GM18870 (cell line): ENCODE results near the gene SNRPD3.
"Not testable (repeated sequence)": the region's sequence is repeated elsewhere in the genome, so short reads cannot be mapped to it uniquely, and the experiment has no call there.

Experiments
- ATAC-seq: cut with Tn5 transposase; IDR thresholded peaks from one replicate; pipeline ENCODE4 v1.9.1; 2021; ENCODE audit warnings: moderate library complexity; ENCODE audit not compliant: unreplicated experiment

The SNRPD3 gene

GRCh38 chr22:24530968-24531367, 24.8 kb upstream of the SNRPD3 start:
- ATAC-seq, result not testable (repeated sequence)

- no peak for ATAC-seq
Observed at GRCh38 chr22:24532075-24532474, 23.7 kb upstream of the SNRPD3 start.

GRCh38 chr22:24535348-24535747, 20.5 kb upstream of the SNRPD3 start:
- no peak for ATAC-seq

GRCh38 chr22:24536089-24536488, 19.7 kb upstream of the SNRPD3 start:
- no peak for ATAC-seq

GRCh38 chr22:24540470-24540869, 15.3 kb upstream of the SNRPD3 start:
- ATAC-seq, result no peak

GRCh38 chr22:24541681-24542515, 13.9 kb upstream of the SNRPD3 start:
- ATAC-seq, result no peak

- ATAC-seq, result no peak
Observed at GRCh38 chr22:24542641-24543040, 13.2 kb upstream of the SNRPD3 start.

GRCh38 chr22:24543185-24543601, 12.6 kb upstream of the SNRPD3 start:
- no peak for ATAC-seq

- no peak for ATAC-seq
Observed at GRCh38 chr22:24543679-24544243, 12.0 kb upstream of the SNRPD3 start.

- ATAC-seq, result no peak
Observed at GRCh38 chr22:24548812-24549211, 7.0 kb upstream of the SNRPD3 start.

- ATAC-seq, result no peak
Observed at GRCh38 chr22:24550028-24550901, 5.5 kb upstream of the SNRPD3 start.

- no peak for ATAC-seq
Observed at GRCh38 chr22:24550902-24551435, 4.8 kb upstream of the SNRPD3 start.

GRCh38 chr22:24552503-24553286, 3.1 kb upstream of the SNRPD3 start:
- not testable (repeated sequence) for ATAC-seq

GRCh38 chr22:24553597-24554312, 2.0 kb upstream of the SNRPD3 start:
- ATAC-seq, result no peak

GRCh38 chr22:24554313-24555164, 1.3 kb upstream of the SNRPD3 start, which contains the start of gene GUCD1:
TSS of gene GUCD1 (minus strand) at chr22:24555138. CDS start at chr22:24554991, 147 bp downstream.
- ATAC-seq, result no peak

- no peak for ATAC-seq
Observed at GRCh38 chr22:24559471-24559870, 3.7 kb downstream of the SNRPD3 start.

GRCh38 chr22:24563246-24563645, 7.4 kb downstream of the SNRPD3 start:
- ATAC-seq, result no peak

GRCh38 chr22:24564376-24565058, 8.7 kb downstream of the SNRPD3 start:
- ATAC-seq, result no peak
